Thyroid gland (tissue), 4 donors: ENCODE results near the gene CARMIL1. TPM values are rescaled to one million over a fixed set of nuclear protein-coding genes. Genes with fewer than 3 reads are reported as not detected.

ENCODE experiments used
- DNase-seq, 2 donors: peaks; one replicate each; pipeline ENCODE4 v3.0.0-alpha.2; 2019
- H3K27ac ChIP-seq, 3 donors: fragments of 200-600 bp; sonication (generic); 1 replicate in 2 of 3; 2 replicates in 1 of 3; pipeline ENCODE4 v1.5.1; 2016 to 2019; ENCODE audit warnings: mild to moderate bottlenecking in 1 of 3, moderate library complexity in 1 of 3
- H3K27me3 ChIP-seq: fragments of 200-600 bp; sonication (generic); one replicate; pipeline ENCODE4 v1.5.1; 2019
- H3K36me3 ChIP-seq, 2 donors: fragments of 200-600 bp; sonication (generic); one replicate each; pipeline ENCODE4 v1.5.1; 2016 to 2019
- H3K4me1 ChIP-seq, 2 donors: fragments of 200-600 bp; sonication (generic); one replicate each; pipeline ENCODE4 v1.5.1; 2017 to 2019
- H3K4me3 ChIP-seq, 3 donors: fragments of 200-600 bp; sonication (generic); replicated peaks in 1 of 3; 1 replicate in 2 of 3; 2 replicates in 1 of 3; pipeline ENCODE4 v1.5.1; 2016; ENCODE audit warnings: mild to moderate bottlenecking in 1 of 3
- H3K9me3 ChIP-seq: fragments of 200-600 bp; sonication (generic); one replicate; pipeline ENCODE4 v1.5.1; 2017
- CTCF ChIP-seq, 6 experiments: fragments of 200-600 bp in 3 of 6; fragments of 450-650 bp in 3 of 6; sonication (generic) in 3 of 6; IDR thresholded peaks; one replicate each; pipeline ENCODE4 v1.5.1; 2016 to 2019; ENCODE audit warnings: antibody characterized with exemption in 6 of 6, mild to moderate bottlenecking in 2 of 6, inconsistent platforms in 1 of 6, moderate library complexity in 1 of 6
- POLR2A ChIP-seq, 2 donors: fragments of 450-650 bp; IDR thresholded peaks; one replicate each; pipeline ENCODE4 v1.6.1; 2017; ENCODE audit warnings: antibody characterized with exemption in 2 of 2, mild to moderate bottlenecking in 2 of 2, moderate library complexity in 1 of 2
- WGBS, 2 donors: methylation state at CpG; one replicate each; pipeline ENCODE4 v1.1.5; 2017; 5-methylcytosine and 5-hydroxymethylcytosine counted together
- intact Hi-C: fragments of 100-400 bp; cut with DNase I; formaldehyde crosslinking; loops from one replicate; pipeline ENCODE4 v1.15.1; 2023
- total RNA-seq, 4 donors: library from RNA; depleted of rRNA; stranded (reverse); fragments of >200 nt; gene quantifications; one replicate each; pipeline ENCODE4 v1.2.3, GENCODE V29; 2016

CARMIL1 gene
- total RNA-seq, 4 donors from 2014 or later, result 24.7 to 34.4 (median 30.7) TPM

GRCh38 chr6:25615471-25615870, 336.3 kb downstream of the CARMIL1 start:
- Histone ChIP-seq H3K4me1 (no peaks in the 10 kb centered on the region), H3K4me3 (no peak overlapping the region), H3K27me3 (no peaks in the 10 kb centered on the region), H3K9me3 (no peaks in the 10 kb centered on the region), H3K36me3 (peaks cover 0 to 3% of the 10 kb centered on the region in 2 donors), H3K27ac (no peak overlapping the region)
- DNase-seq, result no peak
- intact Hi-C loops, result no loop called here
- no peak for TF ChIP-seq CTCF (IDR thresholded peaks at IDR 0.05)
- TF ChIP-seq POLR2A (IDR thresholded peaks at IDR 0.05), result no peak
- 84 to 89% methylated on average over 1 of the region's 1 CpG for WGBS, 2 donors

- H3K4me1 ChIP-seq, result no peaks in the 10 kb centered on the region
- H3K27ac ChIP-seq, result no peak overlapping the region
- no peaks in the 10 kb centered on the region for H3K9me3 ChIP-seq
- no peaks in the 10 kb centered on the region for H3K36me3 ChIP-seq
- intact Hi-C loops, result no loop called here
- no peak overlapping the region for H3K4me3 ChIP-seq
- no peak for DNase-seq
- WGBS, 2 donors, result 94 to 97% methylated on average over 2 of the region's 2 CpGs
- H3K27me3 ChIP-seq, result no peaks in the 10 kb centered on the region
- TF ChIP-seq POLR2A (IDR thresholded peaks at IDR 0.05) (no peak), CTCF (IDR thresholded peaks at IDR 0.05) (no peak)
Measured at GRCh38 chr6:25617997-25618396, 338.8 kb downstream of the CARMIL1 start.

GRCh38 chr6:25619217-25619616, 340.0 kb downstream of the CARMIL1 start:
- intact Hi-C loops, result no loop called here
- WGBS, 2 donors, result 67 to 78% methylated on average over 4 of the region's 4 CpGs
- Histone ChIP-seq H3K4me1 (no peaks in the 10 kb centered on the region), H3K9me3 (no peaks in the 10 kb centered on the region), H3K36me3 (no peaks in the 10 kb centered on the region), H3K27ac (no peak overlapping the region), H3K4me3 (no peak overlapping the region), H3K27me3 (no peaks in the 10 kb centered on the region)
- no peak for TF ChIP-seq POLR2A (IDR thresholded peaks at IDR 0.05)
- TF ChIP-seq CTCF (IDR thresholded peaks at IDR 0.05), result no peak
- no peak for DNase-seq

- Histone ChIP-seq H3K27me3 (no peaks in the 10 kb centered on the region), H3K4me1 (no peaks in the 10 kb centered on the region), H3K36me3 (no peaks in the 10 kb centered on the region), H3K27ac (no peak overlapping the region), H3K9me3 (no peaks in the 10 kb centered on the region), H3K4me3 (no peak overlapping the region)
- DNase-seq, result no peak
- TF ChIP-seq POLR2A (IDR thresholded peaks at IDR 0.05) (no peak), CTCF (IDR thresholded peaks at IDR 0.05) (no peak)
- WGBS, 2 donors, result 89 to 94% methylated on average over 2 of the region's 2 CpGs
- intact Hi-C loops, result no loop called here
Measured at GRCh38 chr6:25620391-25620790, 341.2 kb downstream of the CARMIL1 start.

GRCh38 chr6:25623065-25623464, 343.9 kb downstream of the CARMIL1 start:
- TF ChIP-seq POLR2A (IDR thresholded peaks at IDR 0.05) (no peak), CTCF (IDR thresholded peaks at IDR 0.05) (no peak)
- no peaks in the 10 kb centered on the region for H3K4me1 ChIP-seq

More at GRCh38 chr6:25623065-25623464, 343.9 kb downstream of the CARMIL1 start:
- Histone ChIP-seq H3K9me3 (no peaks in the 10 kb centered on the region), H3K36me3 (no peaks in the 10 kb centered on the region), H3K27ac (no peak overlapping the region), H3K27me3 (no peaks in the 10 kb centered on the region), H3K4me3 (no peak overlapping the region)
- DNase-seq, result no peak
- intact Hi-C loops, result no loop called here
- 67 to 72% methylated on average over 1 of the region's 1 CpG for WGBS, 2 donors
